ENCODE results near the gene ACOX3.

Gene ACOX3

DNA sequence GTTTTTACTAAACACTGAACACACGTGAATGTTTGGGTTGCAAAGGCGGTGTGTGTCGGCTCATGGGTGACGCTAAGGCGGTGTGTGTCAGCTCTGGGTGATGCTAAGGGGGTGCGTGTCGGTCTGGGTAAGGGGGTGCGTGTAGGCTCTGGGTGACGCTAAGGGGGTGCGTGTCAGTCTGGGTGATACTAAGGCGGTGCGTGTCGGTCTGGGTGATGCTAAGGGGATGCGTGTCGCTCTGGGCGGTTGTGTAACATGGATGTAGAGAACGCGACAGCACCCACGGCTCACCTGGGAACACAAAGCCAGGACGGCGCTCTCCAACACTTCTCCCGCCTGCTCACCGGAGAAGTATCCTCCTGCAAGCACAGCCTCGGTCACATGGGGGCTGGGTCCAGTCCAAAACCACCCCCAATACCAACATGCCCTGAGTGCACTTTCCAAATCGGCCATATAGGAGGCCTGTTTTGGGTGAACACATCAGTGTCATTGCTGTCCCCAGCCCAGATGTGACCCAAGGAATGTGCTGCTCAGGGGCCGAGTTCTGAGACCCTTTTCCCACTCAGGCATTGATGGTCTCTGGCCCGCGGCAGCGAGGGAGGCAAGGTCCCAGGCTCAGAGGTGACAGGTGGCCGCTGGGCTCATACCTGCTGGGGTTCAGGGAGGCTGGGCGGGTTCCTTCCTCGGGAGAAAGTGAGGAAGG, 67.1 kb downstream of the ACOX3 start:
- DNase-seq (ENCODE audit: low read depth) = no peak

DNA sequence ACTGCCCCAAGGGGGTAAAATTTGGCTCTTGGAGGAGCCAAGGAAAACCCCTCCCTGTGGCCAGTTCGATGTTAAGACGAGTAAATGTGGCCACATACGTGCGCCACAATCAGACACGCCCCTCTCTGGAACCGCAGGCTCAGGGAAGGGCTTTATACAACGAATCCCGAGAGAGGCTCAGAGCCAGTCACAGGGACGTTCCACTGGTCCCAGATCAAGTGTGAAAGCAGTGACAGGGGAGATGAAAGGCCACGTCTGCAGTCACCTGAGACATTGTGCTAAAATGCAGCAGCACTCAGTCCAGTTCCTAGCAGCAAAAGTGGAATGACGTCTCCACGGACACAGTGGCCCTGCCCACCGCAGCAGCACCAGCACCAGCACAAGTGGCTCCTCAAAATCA, 68.0 kb downstream of the ACOX3 start:
- DNase-seq (ENCODE audit: low read depth) = no peak

DNA sequence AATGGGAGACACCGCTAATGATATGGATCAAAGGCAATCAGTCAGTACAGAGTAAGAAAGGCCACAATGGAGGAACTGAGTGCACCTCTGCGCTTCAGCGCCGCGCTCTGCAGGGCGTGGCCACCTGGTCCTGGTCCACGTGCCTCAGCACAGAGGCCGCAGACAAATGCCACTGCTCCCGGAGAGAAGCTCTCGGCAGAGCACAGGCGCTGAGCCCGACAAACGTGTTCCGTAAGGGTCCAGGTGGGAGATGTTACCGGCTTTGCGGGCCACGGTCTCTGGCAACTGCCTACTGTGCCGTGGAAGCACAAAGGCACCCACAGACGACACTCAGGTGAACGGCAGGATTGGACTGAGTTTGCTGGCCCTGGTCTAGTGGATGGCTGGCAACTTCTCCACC, 68.9 kb downstream of the ACOX3 start:
- DNase-seq (ENCODE audit: low read depth) = no peak

DNA sequence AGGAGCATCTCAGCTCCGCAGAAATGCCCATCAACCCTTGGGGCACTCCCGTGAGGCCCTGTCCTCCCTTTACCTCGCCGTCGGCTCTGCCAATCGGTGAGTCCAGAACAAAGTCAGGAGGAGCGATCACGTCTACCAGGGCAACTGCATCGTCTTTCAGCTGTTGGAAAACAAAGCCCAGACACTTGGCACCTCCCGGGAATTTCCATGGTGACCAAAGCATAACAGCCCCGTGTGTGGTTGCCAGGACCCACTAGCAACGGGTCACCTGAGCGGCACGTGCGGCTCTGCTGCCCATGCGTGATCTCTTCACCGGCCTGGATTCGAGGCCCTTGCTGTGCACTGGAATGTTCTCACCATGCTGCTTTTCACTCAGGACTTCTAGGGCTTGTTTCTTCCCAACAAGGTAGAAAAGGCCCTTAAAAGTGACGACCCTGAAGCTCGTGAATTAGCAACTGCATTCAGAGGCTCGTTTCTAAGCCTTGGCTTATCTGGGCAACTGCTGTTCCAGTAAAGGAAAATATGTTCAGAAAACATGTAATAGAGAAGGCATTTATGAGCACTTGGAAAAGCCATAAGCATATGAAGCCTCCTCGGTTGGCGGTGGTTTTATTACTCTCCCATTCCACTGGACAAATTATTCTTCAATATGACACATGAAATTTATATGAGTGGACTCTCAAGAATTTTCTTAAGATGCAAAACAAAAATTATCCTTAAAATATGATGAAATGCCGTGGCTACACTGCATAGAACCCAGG, 69.5 kb downstream of the ACOX3 start:
- no peak for DNase-seq (ENCODE audit: low read depth)

DNA sequence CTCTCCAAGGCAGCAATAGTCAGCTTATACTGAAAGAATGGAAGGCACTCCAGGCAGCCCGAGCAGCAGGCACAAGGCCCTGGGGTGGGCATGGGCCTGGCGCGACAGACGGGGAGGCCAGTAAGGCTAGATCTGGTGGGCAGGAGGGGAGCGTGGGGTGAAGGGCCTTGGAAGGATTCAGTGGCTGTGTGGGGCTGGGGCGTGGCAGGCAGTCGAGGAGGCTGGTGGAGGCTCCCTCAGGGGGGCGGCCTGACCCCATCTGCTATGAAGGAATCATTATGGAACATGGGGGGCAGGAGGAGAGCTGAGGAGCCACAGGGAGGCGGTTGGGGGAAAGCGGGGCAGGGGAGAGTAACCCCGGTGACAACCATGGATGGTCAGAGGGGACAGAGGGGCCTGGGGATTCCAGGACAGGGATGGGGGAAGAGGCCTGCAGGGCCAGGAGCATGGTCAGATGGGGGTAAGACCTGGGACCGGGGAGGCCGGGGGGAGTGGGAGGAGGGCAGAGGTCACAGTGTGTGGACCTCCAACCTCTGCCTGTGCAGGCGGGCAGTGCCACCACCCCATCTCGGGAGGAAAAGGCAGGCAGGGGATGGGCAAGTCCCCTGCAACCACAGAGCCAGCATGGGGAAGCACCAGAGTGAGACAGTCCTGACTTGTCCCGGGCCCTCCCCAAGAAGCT, 70.3 kb downstream of the ACOX3 start:
- no peak for DNase-seq (ENCODE audit: low read depth)

DNA sequence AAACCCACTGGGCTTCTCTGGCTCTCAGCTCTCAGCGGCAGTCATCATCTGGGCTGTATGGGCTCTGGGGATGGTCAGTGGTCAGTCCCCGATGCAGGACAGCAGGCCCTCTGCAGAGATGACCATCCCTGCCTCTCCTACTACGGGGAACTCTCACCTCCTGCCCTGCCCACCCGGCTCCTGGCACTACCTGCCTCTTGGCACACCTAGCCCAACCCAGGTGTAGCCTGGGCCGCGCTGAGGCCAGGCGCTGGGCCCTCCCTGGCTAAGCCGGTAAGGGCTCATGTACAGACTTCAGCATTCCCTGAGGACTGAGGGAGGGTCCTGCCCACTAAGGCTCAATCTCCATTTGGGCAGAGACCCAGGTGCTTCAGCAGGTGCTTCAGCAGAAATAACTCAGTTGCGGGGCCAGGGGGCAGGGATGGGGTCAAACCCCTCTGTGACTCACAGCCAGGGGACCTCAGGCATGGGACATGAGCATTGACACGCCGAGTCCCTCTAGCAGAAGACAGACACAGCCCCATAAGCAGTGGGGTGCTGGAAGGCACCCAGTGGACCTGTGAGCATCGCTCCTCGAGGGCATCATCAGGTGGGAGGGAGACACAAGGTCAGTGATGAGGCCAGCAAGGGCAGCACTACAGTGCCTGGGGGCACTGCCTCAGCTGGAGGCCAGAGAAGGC, 71.0 kb downstream of the ACOX3 start:
- DNase-seq (ENCODE audit: low read depth) = no peak

DNA sequence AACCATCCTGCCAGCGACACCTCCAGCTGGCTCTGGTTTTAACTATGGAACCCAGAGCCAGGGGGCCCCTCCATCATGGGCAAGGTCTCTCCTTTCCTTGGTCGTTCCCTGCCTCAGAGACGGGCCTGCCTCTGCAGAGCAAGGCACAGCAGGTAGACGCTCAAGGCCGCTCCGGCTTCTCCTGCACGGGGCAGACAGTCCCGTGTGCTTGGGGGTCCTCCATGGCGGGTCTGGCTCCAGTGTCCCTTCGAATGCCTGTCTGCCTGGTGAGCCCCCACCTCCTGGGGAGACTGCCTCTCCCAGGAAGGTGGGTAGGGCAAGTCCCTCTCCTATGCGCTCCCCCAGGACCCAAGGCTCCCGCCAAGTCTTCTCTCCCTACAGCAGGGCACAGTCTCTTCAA, 71.5 kb downstream of the ACOX3 start:
- DNase-seq (ENCODE audit: low read depth) = no peak

DNA sequence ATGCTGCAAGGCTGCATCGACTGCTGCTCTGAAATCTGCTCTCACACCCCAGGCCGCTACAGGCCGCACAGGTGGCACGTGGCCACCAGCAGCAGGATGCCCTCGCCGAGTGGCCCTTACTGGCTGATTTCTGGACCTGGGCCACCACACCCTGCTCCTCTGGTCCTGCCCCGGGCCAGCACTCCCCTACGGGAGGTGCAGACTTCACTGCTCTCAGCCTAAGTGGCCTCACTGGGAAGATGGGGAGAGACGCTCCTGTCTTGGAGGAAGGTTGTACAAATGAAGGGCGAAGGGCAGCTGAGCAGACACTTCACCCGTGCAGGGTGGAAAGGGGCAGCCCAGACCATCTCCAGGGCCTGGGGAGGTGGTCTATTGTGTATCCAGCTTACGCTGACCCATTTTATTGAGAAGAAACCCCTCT, 72.5 kb downstream of the ACOX3 start:
- DNase-seq (ENCODE audit: low read depth) = no peak

DNA sequence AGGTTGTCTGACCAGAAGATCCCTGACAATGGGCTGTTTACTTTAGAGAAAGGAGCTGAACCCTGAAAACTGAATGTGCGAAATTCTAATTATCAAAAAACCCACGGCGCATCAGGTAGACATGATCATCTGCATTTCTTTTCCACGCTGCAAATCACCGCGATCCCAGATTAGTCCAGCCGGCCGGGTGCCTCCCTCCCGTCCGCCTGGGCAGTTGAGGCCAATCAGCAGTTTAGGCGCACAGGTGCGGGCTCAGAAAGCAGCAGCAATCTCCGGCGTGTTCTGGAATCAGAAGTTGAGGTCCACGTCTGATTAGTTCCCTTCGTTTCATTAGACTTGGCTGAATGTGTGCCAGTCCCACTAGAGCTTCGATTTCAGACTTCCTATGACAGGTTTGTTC, 73.9 kb downstream of the ACOX3 start:
- no peak for DNase-seq (ENCODE audit: low read depth)

DNA sequence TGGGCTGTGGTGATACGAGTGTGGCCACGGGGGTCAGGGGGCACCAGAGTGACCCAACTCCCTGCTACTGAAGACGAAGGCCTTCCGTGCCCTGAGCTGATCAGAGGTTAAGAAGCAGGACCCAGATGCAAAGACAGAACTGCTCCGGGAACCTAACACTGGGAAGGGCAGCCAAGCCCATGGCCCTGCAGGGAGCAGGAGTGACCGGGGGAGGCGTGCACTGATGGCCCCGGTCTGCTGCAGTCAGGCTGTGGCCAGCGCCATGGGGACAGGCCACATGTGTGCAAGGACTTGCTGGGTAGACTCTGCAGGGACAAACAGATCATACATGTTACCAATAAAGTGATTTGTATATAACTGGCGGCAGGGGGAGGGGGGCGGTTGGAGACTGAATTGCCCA, 74.6 kb downstream of the ACOX3 start:
- DNase-seq (ENCODE audit: low read depth) = no peak

DNA sequence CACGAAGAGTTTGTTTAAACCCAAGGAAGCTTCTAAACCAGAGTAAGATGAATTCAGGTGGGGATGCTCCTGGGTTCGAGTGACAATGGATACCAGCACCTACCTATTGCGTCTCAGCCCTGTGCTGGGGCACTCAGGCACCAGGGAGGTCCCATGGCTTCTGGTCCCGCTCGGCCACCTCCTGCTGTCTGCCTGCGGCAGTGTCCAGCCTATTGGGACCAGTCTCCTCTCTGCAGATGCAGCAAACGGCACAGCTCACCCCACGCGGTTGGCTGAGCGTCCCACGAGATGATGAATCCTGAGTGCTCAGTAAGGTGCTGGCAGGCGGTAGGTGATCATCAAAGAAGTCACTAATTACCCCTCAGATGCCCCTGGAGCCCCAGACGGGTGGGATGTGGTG, 75.2 kb downstream of the ACOX3 start:
- no peak for DNase-seq (ENCODE audit: low read depth)

DNA sequence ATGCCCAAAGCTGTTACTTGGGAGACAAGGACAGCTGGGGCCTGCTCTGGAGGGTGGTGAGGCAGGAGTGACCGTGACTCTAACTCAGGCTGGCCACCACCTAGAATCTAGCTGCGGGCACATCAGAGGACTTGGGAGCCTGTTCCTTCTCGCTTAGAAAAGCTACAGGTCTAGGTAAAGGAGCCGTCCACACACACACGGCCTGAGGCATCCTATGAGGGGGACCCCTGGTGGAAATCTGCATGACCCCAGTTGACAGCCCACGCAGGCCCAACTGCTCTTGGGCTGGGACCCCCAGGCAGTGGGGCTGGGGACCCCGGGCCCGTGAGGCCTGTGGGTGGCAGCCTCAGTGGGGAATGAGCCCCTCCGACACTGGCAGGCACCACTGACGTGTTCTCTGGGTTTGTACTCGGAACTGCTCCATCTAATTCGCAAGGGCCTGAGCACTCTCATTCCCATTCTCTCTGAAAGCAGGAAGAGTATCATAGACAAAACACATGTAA, 75.6 kb downstream of the ACOX3 start:
- DNase-seq (ENCODE audit: low read depth) = no peak

DNA sequence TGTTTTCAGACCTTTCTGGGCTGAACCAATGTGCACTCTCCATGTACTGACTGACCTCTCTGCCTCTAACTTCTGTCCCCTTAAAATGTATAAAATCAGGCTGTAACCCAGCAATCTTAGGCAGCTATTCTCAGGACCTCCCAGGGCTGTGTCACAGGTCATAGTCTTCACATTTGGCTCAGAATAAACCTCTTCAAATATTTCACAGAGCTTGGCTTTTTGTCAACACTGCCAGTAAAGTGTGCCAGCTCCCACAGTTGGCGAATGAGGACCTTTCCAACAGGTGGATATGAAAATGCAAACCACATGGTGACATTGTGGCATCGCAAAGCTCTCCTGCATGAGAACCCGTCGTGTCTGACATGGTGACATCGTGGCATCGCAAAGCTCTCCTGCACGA, 76.4 kb downstream of the ACOX3 start:
- no peak for DNase-seq (ENCODE audit: low read depth)

DNA sequence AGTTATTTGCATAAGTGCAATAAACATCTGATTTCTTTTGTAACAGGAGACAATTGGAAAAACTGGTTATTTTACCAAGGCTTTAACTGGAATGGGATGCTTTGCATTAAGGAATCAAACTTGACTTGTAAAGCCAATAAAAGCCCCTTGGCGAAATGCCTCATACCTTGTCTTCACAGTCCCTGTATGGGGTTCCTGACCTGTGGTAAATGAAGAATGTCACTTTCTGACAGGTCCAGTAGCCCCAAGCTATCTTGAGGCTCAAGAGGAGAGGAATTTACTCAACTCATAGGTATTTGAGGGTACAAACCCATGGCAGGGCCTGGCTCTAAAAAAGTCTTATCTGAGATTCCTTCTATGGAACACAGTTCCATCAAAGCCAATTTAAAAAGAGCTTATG, 78.0 kb downstream of the ACOX3 start:
- DNase-seq (ENCODE audit: low read depth) = no peak

DNA sequence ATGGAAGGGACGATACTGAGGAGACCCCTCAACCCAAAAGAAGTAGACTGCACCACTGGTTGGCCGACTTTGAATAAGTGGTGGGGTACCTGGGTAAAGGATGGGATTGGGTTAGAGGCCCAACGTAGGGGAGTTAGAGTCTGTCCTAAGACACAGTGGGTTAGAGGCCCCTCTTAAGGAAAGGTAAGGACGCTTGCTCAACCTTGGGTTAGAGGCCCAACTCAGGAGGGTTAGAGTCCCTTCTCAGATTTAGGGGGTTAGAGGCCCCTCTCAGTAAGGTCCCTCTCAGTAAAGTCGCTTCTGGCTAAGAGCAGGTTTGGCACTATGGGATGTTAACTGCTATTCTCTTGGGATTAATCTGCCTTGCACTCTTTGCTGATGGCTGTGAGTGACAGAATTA, 81.3 kb downstream of the ACOX3 start:
- DNase-seq (ENCODE audit: low read depth) = no peak

DNA sequence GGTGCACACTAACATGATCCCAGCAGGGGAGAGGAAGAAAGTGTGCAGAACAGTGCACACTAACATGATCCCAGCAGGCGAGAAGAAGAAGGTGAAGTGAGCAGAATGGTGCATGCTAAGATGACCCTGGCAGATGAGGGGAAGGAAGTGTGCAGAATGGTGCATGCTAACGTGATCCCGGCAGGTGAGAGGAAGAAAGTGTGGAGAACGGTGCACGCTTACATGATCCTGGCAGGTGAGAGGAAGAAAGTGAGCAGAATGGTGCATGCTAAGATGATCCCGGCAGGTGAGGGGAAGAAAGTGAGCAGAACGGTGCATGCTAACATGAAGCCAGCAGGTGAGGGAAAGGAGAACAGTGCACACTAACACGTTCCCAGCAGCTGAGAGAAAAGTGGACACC, 83.7 kb downstream of the ACOX3 start:
- DNase-seq (ENCODE audit: low read depth) = no peak

DNA sequence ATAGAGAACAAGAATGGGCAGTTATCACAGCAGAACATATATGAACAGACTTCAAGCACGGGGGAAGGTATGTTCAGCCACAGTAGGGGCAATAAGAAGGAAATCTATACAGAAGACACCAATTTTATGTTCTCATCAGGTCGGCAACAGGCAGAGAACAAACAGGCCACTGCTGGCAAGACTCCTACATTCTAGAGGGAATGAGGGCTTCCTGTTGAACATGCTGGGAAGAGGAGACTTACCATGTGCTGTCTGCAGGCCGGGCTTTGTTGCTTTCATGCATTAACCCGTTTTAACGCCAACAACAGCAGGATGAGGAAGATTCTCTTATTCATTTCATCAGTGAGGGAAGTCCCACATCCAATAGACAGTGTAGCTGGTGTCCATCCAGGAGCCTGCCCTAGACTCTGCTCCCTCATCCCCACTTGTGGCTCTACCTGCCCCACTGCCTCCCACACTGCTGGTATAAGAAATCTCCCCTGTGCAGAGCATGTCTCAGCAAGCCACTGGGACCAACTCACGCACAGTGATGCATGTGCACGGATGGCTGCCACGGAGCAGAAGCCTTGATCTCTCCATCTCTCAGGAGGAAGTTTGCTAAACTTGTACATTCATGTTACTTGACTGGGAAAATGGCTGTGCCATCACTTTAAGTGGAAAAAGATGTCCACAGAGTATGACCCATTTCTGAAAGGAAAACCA, 84.5 kb downstream of the ACOX3 start:
- no peak for DNase-seq (ENCODE audit: low read depth)

DNA sequence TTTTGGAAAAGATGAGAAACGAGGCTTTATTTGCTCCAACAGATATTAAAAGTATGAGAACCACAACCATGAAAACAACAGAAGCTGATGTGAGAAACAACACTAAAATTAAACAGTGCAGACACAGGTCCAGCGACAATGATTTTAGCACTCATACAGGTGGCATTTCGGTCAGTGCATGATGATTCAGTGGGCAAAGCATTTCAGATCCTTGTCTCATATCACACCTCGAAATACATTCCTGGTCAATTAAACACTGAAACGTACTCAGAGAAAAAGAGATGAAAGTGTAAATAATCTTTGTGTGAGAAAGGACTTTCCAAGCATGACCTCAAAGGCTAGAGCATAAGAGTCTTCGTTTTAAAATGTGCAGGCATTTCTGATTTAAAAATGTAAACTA, 85.2 kb downstream of the ACOX3 start:
- no peak for DNase-seq (ENCODE audit: low read depth)

DNA sequence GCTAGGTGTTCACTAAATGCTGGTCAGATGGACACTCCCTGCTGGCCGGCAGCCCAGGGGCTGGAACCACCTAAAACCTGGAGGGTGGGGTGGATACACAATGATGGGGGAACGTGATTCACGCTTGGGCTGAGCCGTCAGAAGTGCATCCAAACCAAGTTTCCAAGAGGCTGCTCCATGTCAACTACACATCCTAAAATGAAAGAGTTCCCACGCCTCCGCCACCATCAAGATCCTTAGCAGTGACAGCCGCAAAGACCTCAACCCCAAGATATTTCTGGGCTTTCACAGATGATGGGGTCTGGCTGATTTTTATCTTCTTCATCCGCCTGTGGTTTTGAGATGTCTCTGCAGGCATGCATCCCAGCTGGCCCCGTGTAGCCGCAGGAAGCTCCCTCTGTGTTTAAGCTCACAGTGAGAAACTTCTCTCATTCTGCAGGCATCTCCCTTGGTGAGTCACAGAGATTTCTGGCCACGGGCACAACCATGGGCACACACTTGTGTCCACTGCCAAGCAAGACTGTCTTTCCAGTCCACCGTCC, 86.5 kb downstream of the ACOX3 start:
- no peak for DNase-seq (ENCODE audit: low read depth)

DNA sequence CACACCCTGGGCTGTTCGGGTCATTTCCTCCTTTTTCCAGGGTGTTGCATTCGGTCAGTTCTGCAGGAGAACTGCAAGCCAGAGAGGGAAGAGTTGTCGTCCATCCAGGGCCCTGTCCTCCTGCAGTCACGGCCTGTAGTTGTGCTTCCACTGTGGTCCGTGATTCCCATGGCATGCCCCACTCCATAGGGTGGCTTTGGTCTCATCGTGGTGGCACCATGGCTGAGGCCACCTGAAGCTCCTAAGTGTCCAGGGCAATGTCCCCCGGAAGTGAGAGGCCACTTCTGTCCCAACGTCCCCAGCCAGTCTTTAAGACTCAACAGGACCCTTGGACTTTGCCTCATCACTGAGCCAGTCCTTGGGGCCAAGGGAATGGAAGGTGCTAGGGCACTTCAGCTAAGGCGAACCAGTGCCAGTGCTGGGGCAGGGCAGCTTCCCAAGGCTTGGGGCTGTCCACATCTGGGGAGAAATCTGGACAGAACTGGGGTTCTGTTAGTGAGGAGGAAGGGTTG, 87.3 kb downstream of the ACOX3 start:
- no peak for DNase-seq (ENCODE audit: low read depth)

DNA sequence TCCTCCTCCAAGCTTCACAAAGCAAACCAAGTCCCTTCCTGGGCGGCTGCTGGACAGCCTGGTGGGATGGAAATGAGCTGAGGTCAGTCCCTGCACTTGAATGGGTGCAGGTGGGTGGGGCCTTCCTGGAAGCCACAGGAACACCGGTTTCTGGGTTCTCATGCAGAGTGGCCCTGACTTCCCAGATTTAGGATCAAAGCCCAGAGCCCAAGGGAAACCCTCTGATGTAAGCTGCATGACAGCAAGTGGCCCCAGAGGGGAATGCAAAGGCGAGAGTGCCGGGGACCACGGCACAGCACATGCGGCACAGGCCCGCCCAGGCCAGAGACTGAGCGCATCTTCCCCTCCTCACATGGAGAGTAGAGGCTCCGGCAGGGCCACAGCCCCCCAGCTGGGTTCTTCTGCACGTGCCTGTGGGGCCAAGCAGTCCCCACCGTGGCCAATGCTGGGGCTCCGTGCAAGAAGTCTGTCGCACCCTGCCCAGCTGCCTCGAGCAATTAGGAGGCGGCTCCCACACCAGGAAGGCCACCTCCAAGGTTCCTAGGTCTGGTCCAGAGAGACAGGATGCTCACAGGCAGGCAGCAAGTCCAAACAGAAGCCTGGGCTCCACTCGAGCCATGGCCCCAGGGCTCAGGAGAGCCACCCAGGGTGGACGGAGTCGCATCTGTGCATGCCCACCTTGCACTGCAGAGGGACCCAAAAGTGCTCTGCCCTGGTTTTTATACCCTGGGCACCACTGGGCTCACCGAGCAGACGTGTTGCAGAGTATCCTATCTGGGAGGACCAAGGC, 88.0 kb downstream of the ACOX3 start:
- DNase-seq (ENCODE audit: low read depth) = no peak
